ENCODE data around the gene CEBPE. TPM values are rescaled to one million over a fixed set of nuclear protein-coding genes. Genes with fewer than 3 reads are reported as not detected.

CEBPE gene
- total RNA-seq, 1 donor from 2014 or later, result not detected

DNA sequence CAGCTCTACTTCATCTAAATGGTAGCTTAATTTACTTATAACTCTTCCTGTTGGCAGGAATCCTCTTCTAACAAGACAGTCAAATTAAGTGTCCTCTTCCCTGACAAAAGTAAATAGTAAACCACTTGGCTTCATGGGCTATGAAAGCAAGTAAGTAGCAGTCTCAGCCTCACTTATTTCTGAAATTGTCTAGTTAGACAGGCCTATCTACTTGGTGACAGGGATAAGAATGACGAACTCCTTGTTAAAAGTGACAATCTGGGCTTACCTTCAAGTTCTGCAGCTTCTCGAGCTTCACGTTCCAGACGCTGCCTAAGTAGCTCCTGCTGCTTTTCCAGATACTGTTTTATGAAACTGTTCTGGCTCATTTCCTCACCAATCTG, 28.8 kb downstream of the CEBPE start:
- peaks cover 18% of the 10 kb centered on the region for H3K36me3 Mint-ChIP-seq (ENCODE audit: insufficient read depth)

DNA sequence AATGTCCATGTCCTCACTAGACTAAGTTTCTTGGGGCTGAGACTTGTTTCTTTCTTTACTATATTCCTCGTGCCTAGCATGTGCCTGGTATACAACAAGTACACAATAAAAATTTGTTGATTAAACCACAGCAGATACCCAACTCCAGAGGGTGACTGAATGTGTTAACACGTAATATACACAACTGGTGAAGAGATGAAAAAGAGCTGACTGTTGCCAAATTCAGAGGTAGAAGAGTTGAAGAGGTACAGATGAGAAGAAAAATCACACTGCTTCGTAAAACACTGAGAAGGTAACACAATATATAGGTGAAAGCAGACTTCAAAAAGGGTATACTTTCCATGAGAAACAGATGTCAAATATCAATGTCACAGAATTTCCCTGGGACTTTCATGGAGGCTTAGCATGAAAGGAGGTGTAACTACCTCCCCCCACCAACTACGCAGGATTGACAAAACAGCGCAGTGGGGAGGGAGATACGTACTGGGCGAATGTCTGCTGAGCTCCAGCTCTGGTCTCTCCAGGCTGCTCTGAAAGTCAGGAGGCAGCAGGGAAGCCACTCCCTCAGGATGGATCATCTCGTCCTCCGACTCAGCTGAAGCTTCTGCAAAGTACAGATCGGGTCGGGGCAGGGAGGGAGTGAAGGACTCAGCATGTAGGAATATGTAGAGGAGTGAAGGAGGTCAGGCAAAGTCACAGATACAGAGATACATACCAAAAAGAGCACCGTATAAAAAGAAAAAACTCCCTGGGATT, 29.4 kb downstream of the CEBPE start:
- Mint-ChIP-seq H3K27ac (no peak overlapping the region), H3K27me3 (no peaks in the 10 kb centered on the region), H3K4me3 (ENCODE audit: low read depth) (no peak overlapping the region), H3K36me3 (ENCODE audit: insufficient read depth) (peaks cover 19% of the 10 kb centered on the region), H3K9me3 (ENCODE audit: low read depth) (no peaks in the 10 kb centered on the region), H3K4me1 (ENCODE audit: low read depth) (peaks cover 8% of the 10 kb centered on the region)
- TF ChIP-seq, protein P1, sequence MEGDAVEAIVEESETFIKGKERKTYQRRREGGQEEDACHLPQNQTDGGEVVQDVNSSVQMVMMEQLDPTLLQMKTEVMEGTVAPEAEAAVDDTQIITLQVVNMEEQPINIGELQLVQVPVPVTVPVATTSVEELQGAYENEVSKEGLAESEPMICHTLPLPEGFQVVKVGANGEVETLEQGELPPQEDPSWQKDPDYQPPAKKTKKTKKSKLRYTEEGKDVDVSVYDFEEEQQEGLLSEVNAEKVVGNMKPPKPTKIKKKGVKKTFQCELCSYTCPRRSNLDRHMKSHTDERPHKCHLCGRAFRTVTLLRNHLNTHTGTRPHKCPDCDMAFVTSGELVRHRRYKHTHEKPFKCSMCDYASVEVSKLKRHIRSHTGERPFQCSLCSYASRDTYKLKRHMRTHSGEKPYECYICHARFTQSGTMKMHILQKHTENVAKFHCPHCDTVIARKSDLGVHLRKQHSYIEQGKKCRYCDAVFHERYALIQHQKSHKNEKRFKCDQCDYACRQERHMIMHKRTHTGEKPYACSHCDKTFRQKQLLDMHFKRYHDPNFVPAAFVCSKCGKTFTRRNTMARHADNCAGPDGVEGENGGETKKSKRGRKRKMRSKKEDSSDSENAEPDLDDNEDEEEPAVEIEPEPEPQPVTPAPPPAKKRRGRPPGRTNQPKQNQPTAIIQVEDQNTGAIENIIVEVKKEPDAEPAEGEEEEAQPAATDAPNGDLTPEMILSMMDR (IDR thresholded peaks at IDR 0.05; ENCODE audit: unreplicated experiment), result no peak
- no peak for DNase-seq (ENCODE audit: low spot score, unreplicated experiment)

More for the DNA sequence above, 28.8 kb downstream of the CEBPE start:
- Mint-ChIP-seq H3K27me3 (no peaks in the 10 kb centered on the region), H3K4me1 (ENCODE audit: low read depth) (peaks cover 8% of the 10 kb centered on the region), H3K9me3 (ENCODE audit: low read depth) (no peaks in the 10 kb centered on the region), H3K27ac (no peak overlapping the region), H3K4me3 (ENCODE audit: low read depth) (no peak overlapping the region)
- TF ChIP-seq, protein P1 (IDR thresholded peaks at IDR 0.05; ENCODE audit: unreplicated experiment), result no peak
- DNase-seq (ENCODE audit: low spot score, unreplicated experiment), result no peak

DNA sequence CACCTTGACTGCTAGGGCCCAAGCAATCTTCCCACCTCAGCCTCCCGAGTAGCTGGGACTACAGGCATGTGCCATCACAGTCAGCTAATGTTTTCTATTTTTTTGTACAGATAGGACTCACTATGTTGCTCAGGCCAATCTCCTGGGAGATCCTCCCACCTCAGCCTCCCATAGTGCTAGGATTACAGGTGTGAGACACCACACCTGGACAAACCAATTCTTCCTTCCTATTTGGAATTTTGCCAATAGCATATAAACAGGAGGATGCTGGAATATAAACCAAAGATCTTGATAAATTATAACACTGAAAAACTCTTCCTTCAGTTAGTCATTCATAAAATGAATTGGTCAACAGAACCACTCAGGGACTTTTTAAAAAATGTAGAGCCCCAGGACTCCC, 32.5 kb downstream of the CEBPE start:
- H3K27ac Mint-ChIP-seq, result no peak overlapping the region
- H3K4me1 Mint-ChIP-seq (ENCODE audit: low read depth), result no peaks in the 10 kb centered on the region
- no peaks in the 10 kb centered on the region for H3K27me3 Mint-ChIP-seq
- H3K36me3 Mint-ChIP-seq (ENCODE audit: insufficient read depth), result peaks cover 17% of the 10 kb centered on the region
- TF ChIP-seq, protein P1 (IDR thresholded peaks at IDR 0.05; ENCODE audit: unreplicated experiment), result no peak
- no peak overlapping the region for H3K4me3 Mint-ChIP-seq (ENCODE audit: low read depth)
- DNase-seq (ENCODE audit: low spot score, unreplicated experiment), result no peak
- no peaks in the 10 kb centered on the region for H3K9me3 Mint-ChIP-seq (ENCODE audit: low read depth)

GRCh38 chr14:23085458-23085857, 33.6 kb downstream of the CEBPE start:
- Mint-ChIP-seq H3K27me3 (no peaks in the 10 kb centered on the region), H3K4me1 (ENCODE audit: low read depth) (no peaks in the 10 kb centered on the region), H3K4me3 (ENCODE audit: low read depth) (no peak overlapping the region), H3K9me3 (ENCODE audit: low read depth) (no peaks in the 10 kb centered on the region), H3K27ac (no peak overlapping the region), H3K36me3 (ENCODE audit: insufficient read depth) (peaks cover 20% of the 10 kb centered on the region)
- TF ChIP-seq, protein P1 (IDR thresholded peaks at IDR 0.05; ENCODE audit: unreplicated experiment), result no peak
- DNase-seq (ENCODE audit: low spot score, unreplicated experiment), result no peak

- H3K4me1 Mint-ChIP-seq (ENCODE audit: low read depth), result no peaks in the 10 kb centered on the region
- peaks cover 27% of the 10 kb centered on the region for H3K36me3 Mint-ChIP-seq (ENCODE audit: insufficient read depth)
- H3K4me3 Mint-ChIP-seq (ENCODE audit: low read depth), result no peak overlapping the region
- no peaks in the 10 kb centered on the region for H3K9me3 Mint-ChIP-seq (ENCODE audit: low read depth)
- DNase-seq (ENCODE audit: low spot score, unreplicated experiment), result no peak
- no peak overlapping the region for H3K27ac Mint-ChIP-seq
- H3K27me3 Mint-ChIP-seq, result no peaks in the 10 kb centered on the region
- TF ChIP-seq, protein P1 (IDR thresholded peaks at IDR 0.05; ENCODE audit: unreplicated experiment), result no peak
Measured at GRCh38 chr14:23080474-23080873, 38.6 kb downstream of the CEBPE start.
